Fibroblast of lung (primary cell): ENCODE results near the gene CFAP58.

Source experiments
- EZH2 ChIP-seq: IDR thresholded peaks from 2 replicates; pipeline ENCODE4 v1.5.1; 2012; ENCODE audit warnings: low read length, control low read depth, mild to moderate bottlenecking; ENCODE audit errors: missing control alignments
- TF ChIP-seq, protein P1 (sequence below), 2 donors: IDR thresholded peaks in 1 of 2; conservative IDR thresholded peaks in 1 of 2; 1 replicate in 1 of 2; 2 replicates in 1 of 2; pipeline ENCODE4 v1.5.1; 2011 to 2012; ENCODE audit warnings: low read length in 2 of 2, control low read depth in 1 of 2, inconsistent platforms in 1 of 2, low read depth in 1 of 2, mild to moderate bottlenecking in 1 of 2

DNA sequence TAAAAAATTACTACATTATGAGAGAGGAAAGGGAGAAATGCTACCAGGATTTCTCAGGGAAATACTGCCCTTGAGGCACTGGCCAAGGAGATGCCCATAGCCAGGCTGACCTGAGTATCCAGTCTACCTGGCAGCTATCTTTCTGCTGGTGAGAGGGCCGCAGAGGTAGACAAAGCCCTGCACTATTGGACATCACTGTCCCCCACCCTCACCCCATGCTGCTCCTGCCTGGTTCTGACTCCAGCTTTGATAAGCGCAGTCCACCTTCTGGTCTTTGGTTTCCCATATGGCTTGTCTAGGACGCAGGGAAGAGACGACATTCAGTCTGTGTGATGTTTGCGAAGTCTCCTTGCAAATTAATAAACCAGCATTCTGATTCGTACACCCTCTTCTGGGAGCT, 19.1 kb upstream of the CFAP58 start:
- TF ChIP-seq, protein P1, sequence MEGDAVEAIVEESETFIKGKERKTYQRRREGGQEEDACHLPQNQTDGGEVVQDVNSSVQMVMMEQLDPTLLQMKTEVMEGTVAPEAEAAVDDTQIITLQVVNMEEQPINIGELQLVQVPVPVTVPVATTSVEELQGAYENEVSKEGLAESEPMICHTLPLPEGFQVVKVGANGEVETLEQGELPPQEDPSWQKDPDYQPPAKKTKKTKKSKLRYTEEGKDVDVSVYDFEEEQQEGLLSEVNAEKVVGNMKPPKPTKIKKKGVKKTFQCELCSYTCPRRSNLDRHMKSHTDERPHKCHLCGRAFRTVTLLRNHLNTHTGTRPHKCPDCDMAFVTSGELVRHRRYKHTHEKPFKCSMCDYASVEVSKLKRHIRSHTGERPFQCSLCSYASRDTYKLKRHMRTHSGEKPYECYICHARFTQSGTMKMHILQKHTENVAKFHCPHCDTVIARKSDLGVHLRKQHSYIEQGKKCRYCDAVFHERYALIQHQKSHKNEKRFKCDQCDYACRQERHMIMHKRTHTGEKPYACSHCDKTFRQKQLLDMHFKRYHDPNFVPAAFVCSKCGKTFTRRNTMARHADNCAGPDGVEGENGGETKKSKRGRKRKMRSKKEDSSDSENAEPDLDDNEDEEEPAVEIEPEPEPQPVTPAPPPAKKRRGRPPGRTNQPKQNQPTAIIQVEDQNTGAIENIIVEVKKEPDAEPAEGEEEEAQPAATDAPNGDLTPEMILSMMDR (conservative IDR thresholded peaks at IDR 0.05 in 1 of 2, IDR thresholded peaks at IDR 0.05 in 1 of 2; ENCODE audit: low read depth in 1 of 2, low read length in 2 of 2): no peak
- TF ChIP-seq EZH2: no peak
